Hindlimb muscle (tissue), 1 donor: ENCODE results near the gene CBLB. TPM values are rescaled to one million over a fixed set of nuclear protein-coding genes. Genes with fewer than 3 reads are reported as not detected.

Experiments used
- DNase-seq: peaks from one replicate; pipeline ENCODE4 v3.0.0-alpha.2; 2013
- polyA plus RNA-seq: library from polyadenylated mRNA; unstranded; fragments of 120-200 nt; gene quantifications from one replicate; pipeline ENCODE4 v1.2.1, GENCODE V29; 2013; ENCODE audit not compliant: insufficient read length

The CBLB gene
- polyA plus RNA-seq, 1 donor, result 28.1 TPM

DNA sequence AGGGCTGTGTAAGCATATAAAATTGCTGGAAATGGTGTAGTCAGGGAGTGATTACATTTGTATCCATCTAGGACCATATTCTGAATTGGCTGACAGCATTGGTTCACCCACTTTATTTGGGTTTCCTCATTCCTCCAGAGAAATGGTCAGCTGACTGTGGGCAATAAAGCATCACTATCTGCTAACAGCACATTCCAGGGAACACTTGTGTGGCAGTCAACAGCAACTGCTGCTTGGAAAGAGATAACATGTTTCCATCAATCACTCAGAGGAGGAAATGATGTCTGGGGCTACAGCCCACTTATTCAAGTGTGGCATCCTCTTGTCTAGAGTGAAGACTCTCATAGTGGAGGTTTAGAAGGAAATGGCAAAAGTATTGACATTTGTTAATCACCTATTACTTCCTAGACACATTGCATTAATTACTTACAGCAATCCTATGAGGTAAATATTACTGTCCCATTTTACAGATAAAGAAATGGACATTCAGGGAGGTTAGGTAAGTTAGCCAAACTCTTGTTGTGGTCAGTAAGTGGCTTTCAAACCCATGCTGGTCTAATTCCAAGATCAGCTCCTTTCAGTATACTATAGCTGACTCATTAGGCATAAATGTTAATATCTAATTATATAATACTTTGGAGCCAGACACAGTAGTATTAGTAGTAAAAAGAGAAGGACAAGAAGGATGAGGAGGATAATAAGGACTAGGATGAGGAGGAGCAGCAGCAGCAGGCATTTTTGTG is 254.4 kb downstream of the CBLB start:
- no peak for DNase-seq

- no peak for DNase-seq
These were observed 255.7 kb downstream of the CBLB start for GRCh38 chr3:105613120-105613519.

DNA sequence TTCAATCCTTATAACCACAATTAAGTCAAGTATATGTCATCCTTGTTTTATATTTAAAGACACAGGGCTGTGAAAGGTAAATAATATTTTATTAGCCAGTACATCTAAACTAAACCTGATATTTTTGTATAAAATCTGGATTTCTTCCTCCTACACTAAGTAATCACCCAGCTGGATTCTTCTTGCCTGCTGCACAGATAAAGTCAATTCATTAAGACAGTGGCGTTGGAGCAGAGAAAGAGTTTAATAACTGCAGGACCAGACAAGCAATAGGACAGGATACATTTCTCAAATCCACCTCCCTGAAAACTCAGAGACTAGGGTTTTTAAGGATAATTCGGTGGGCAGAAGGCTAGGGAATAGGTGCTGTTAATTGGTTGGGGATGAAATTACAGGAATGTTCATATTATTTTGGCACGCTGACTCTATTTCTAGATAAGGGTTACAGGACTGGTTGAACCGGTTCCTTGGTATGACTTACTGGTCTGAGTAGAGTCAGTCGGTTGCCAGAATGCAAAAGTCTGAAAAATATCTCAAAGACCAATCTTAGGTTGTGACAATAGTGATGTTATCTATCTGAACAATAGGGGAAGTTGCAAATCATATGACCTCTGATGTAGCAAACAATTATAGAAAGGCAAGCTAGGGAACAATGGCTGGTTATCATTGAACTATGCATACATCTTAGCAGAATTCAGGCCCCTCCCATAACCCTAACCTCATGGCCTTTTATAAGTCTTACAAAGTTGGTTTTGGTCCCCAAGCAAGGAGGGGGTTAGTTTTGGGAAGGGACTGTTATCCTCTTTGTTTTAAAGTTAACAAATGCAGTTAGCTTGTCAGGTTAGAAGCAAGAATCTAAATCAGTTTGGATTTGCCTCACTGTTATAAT is 257.3 kb downstream of the CBLB start:
- DNase-seq, result no peak

DNA sequence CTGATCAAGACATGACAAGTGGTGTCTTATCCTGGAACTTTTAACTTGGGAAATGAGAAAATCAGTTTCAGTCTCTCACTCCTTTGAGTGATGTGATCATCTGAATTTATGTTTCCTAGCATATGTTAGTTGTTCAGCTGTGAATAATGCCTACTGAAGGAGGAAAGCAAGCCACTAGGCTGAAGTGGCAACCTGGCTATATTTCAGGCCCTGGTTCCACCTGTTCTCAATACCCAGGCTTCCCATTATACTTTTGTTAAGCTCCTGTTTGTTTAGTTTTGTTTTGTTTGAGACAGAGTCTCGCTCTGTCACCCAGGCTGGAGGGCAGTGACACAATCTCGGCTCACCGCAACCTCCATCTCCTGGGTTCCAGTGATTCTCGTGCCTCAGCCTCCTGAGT is 258.3 kb downstream of the CBLB start:
- DNase-seq, result no peak

GRCh38 chr3:105608623-105609022 is 260.2 kb downstream of the CBLB start:
- no peak for DNase-seq

DNA sequence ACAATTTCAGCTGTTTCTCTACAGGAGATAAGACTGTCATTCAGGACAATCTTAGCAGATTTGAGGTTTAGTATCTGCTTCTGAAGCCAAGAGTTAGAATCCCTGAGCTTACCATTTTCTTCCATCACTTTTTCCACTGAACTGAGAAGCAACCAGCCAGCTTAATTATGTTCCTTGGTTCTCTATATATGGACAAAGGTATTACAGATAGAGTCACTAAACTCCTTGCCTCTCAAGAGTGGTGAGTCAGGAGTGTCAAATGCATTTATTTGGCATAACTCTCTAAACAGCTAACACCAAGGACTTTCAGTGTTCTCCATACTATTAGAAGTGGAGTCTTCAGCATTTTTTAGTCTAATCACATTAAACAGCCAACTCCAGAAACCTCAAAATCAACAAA is 262.8 kb downstream of the CBLB start:
- no peak for DNase-seq
